PC-9 (cell line): ENCODE measurements around the gene HIVEP2. TPM values are rescaled to one million over a fixed set of nuclear protein-coding genes. Genes with fewer than 3 reads are reported as not detected.

ENCODE experiments used
- BruUV-seq: library from RNA; stranded (reverse); fragments of 400-500 nt; replicated peaks from 2 replicates; lab custom pipeline; 2021; lab: Mats Ljungman, UMichigan
- CTCF ChIA-PET: fragments of 300-600 bp; sonication (Branson Sonifier 250); formaldehyde crosslinking; loops from one replicate; lab custom pipeline; 2022; ENCODE audit warnings: antibody characterized with exemption; lab: Charles Lee
- POLR2A ChIA-PET: fragments of 300-600 bp; sonication (Branson Sonifier 250); formaldehyde crosslinking; loops from one replicate; lab custom pipeline; 2022; ENCODE audit warnings: antibody characterized with exemption; ENCODE audit not compliant: unreplicated experiment; lab: Charles Lee
- DNase-seq, 2 experiments: peaks; one replicate each; pipeline versions ENCODE4 v3.0.0 to v3.0.0-alpha.2; 2015 to 2022; ENCODE audit warnings: mixed read lengths in 1 of 2
- H2AFZ ChIP-seq: fragments of 200-600 bp; sonication (generic); 2 replicates; pipeline ENCODE4 v1.8.1; 2017; ENCODE audit warnings: antibody characterized with exemption
- H3F3A ChIP-seq: fragments of 200-600 bp; sonication (generic); 2 replicates; pipeline ENCODE4 v1.8.1; 2017; ENCODE audit warnings: antibody characterized with exemption, mild to moderate bottlenecking, low read depth; ENCODE audit not compliant: insufficient read depth
- H3K27ac ChIP-seq: fragments of 200-600 bp; sonication (generic); 2 replicates; pipeline ENCODE4 v1.6.1; 2016; ENCODE audit warnings: mixed run types
- H3K27me3 ChIP-seq: fragments of 200-600 bp; sonication (generic); 2 replicates; pipeline ENCODE4 v1.6.1; 2016; ENCODE audit warnings: low read depth, mixed run types; ENCODE audit not compliant: insufficient read depth
- H3K36me3 ChIP-seq: fragments of 200-600 bp; sonication (generic); 2 replicates; pipeline ENCODE4 v1.6.1; 2016; ENCODE audit warnings: low read depth, mixed run types
- H3K4me1 ChIP-seq: fragments of 200-600 bp; sonication (generic); replicated peaks from 2 replicates; pipeline ENCODE4 v1.6.1; 2016; ENCODE audit warnings: mixed run types; ENCODE audit not compliant: insufficient read depth
- H3K4me2 ChIP-seq: fragments of 200-600 bp; sonication (generic); 2 replicates; pipeline ENCODE4 v1.6.1; 2017; ENCODE audit warnings: mixed run types
- H3K4me3 ChIP-seq: fragments of 200-600 bp; sonication (generic); 2 replicates; pipeline ENCODE4 v1.6.1; 2016; ENCODE audit warnings: mixed run types
- H3K79me2 ChIP-seq: fragments of 200-600 bp; sonication (generic); 2 replicates; pipeline ENCODE4 v1.6.1; 2017; ENCODE audit warnings: low read depth, mixed run types
- H3K9me2 ChIP-seq: fragments of 200-600 bp; sonication (generic); 2 replicates; pipeline ENCODE4 v1.8.1; 2017; ENCODE audit warnings: mild to moderate bottlenecking; ENCODE audit not compliant: insufficient read depth
- H3K9me3 ChIP-seq: fragments of 200-600 bp; sonication (generic); 2 replicates; pipeline ENCODE4 v1.8.1; 2016; ENCODE audit warnings: low read depth; ENCODE audit not compliant: insufficient read depth
- H4K20me1 ChIP-seq: fragments of 200-600 bp; sonication (generic); 2 replicates; pipeline ENCODE4 v1.8.1; 2017; ENCODE audit not compliant: insufficient read depth
- EZH2 ChIP-seq: fragments of 200-600 bp; sonication (generic); IDR thresholded peaks from 2 replicates; pipeline ENCODE4 v1.8.0; 2017; ENCODE audit warnings: antibody characterized with exemption, low read depth
- intact Hi-C: fragments of 100-400 bp; cut with micrococcal nuclease; formaldehyde crosslinking; loops from one replicate; pipeline ENCODE4 v1.10.0; 2022; ENCODE audit not compliant: unreplicated experiment
- total RNA-seq: library from RNA; stranded (reverse); gene quantifications from 2 replicates; pipeline ENCODE4 v1.2.3, GENCODE V29; 2021
- TF ChIP-seq, protein P1 (sequence below): fragments of 200-600 bp; sonication (generic); conservative IDR thresholded peaks from 2 replicates; pipeline ENCODE4 v1.6.1; 2017; ENCODE audit warnings: mixed run types, antibody characterized with exemption, mild to moderate bottlenecking, moderate library complexity

The HIVEP2 gene
- total RNA-seq, 1 experiment from 2014 or later = 10.3 TPM

DNA sequence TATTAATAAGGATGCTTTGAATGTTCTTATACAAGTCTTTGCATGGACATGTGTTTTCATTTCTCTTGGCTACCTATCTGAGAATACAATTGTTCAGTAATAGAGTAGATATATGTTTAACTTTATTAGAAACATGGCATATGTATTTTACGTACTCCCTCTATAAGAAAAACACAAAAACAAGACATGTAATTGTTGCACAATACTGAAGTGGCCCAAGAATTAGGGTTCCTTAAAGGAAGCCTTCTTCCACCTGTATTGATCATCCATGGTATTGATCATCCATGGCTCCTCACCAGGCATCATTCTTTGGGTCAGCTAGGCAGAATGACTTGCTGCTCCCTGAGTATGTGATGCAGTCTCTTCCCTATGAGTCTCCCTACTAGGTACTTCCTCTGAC lies 20.2 kb upstream of the HIVEP2 start:
- Histone ChIP-seq H3K36me3 (no peaks in the 10 kb centered on the region), H3F3A (no peaks in the 10 kb centered on the region; the same call in 1 of the 2 replicates), H3K4me2 (no peak overlapping the region), H3K9me2 (no peaks in the 10 kb centered on the region), H3K79me2 (no peaks in the 10 kb centered on the region), H3K27ac (no peak overlapping the region), H3K9me3 (peaks cover 5% of the 10 kb centered on the region; the same call in 1 of the 2 replicates), H3K4me1 (no peaks in the 10 kb centered on the region), H3K4me3 (no peak overlapping the region), H4K20me1 (no peaks in the 10 kb centered on the region), H3K27me3 (no peaks in the 10 kb centered on the region), H2AFZ (no peak overlapping the region)
- POLR2A ChIA-PET = no interaction called here
- no peak for DNase-seq
- no TSS peak for BruUV-seq
- intact Hi-C loops = no loop called here
- CTCF ChIA-PET = no interaction called here
- TF ChIP-seq, protein P1, sequence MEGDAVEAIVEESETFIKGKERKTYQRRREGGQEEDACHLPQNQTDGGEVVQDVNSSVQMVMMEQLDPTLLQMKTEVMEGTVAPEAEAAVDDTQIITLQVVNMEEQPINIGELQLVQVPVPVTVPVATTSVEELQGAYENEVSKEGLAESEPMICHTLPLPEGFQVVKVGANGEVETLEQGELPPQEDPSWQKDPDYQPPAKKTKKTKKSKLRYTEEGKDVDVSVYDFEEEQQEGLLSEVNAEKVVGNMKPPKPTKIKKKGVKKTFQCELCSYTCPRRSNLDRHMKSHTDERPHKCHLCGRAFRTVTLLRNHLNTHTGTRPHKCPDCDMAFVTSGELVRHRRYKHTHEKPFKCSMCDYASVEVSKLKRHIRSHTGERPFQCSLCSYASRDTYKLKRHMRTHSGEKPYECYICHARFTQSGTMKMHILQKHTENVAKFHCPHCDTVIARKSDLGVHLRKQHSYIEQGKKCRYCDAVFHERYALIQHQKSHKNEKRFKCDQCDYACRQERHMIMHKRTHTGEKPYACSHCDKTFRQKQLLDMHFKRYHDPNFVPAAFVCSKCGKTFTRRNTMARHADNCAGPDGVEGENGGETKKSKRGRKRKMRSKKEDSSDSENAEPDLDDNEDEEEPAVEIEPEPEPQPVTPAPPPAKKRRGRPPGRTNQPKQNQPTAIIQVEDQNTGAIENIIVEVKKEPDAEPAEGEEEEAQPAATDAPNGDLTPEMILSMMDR = no peak
- TF ChIP-seq EZH2 = no peak

DNA sequence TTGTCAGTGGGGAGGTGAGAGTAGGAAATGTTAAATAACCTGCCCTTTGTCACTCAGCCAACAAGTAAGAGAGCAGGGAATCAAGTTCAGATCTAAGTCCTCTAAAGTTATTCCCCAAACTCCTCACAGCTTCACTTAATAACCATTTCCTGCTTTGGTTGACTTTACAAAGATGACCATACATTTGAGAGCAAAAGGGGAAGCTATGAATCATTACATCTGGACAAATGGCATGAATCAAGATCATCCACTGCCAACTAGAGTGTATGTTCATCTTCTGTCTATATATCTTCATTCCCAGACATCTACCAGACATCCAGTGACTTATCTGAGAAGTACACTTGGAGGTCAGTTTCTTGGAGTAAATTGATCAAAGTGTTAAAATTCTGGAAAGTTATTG lies 15.1 kb upstream of the HIVEP2 start:
- POLR2A ChIA-PET = no interaction called here
- no peak overlapping the region for H3K27ac ChIP-seq
- TF ChIP-seq, protein P1 = no peak
- no peak for TF ChIP-seq EZH2

DNA sequence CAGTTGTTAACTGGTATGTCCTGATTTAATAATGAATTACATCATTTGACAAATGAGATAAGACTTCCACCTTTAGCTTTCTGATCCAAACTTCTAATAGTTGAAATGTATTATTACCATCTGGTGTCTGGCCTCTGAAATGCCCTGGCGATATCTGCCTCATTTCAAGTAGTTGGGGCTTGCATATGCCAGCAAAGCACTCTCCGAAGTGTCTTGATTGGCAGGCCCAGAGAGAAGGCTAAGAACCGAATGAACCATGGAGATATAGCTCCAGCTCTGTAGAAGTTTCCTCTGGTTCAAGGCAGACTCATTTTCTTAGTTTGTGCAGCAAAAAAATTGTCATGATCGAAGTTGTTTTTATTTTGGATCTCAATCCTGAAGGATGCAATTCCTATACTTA lies 13.4 kb upstream of the HIVEP2 start:
- Histone ChIP-seq H4K20me1 (no peaks in the 10 kb centered on the region), H2AFZ (no peak overlapping the region), H3K27ac (no peak overlapping the region), H3K4me2 (no peak overlapping the region), H3K4me3 (no peak overlapping the region), H3K36me3 (no peaks in the 10 kb centered on the region), H3K27me3 (no peaks in the 10 kb centered on the region), H3K9me2 (no peaks in the 10 kb centered on the region), H3K79me2 (no peaks in the 10 kb centered on the region), H3K9me3 (no peaks in the 10 kb centered on the region), H3K4me1 (no peaks in the 10 kb centered on the region), H3F3A (no peaks in the 10 kb centered on the region; the same call in 1 of the 2 replicates)
- no peak for DNase-seq
- no TSS peak for BruUV-seq
- POLR2A ChIA-PET = no interaction called here
- CTCF ChIA-PET = interaction anchor here (0.6 kb wide), 1 partner anchor 466 kb away, joined by 4 read pairs; no protein-coding TSS in a partner anchor
- intact Hi-C loops = no loop called here
- TF ChIP-seq, protein P1 = no peak
- TF ChIP-seq EZH2 = no peak

More for the DNA sequence above, 15.1 kb upstream of the HIVEP2 start:
- no TSS peak for BruUV-seq
- no peaks in the 10 kb centered on the region for H3K9me3 ChIP-seq
- no peak overlapping the region for H2AFZ ChIP-seq
- H3K27me3 ChIP-seq = no peaks in the 10 kb centered on the region
- H4K20me1 ChIP-seq = no peaks in the 10 kb centered on the region
- no peaks in the 10 kb centered on the region for H3K36me3 ChIP-seq
- no peak overlapping the region for H3K4me3 ChIP-seq
- intact Hi-C loops = no loop called here
- H3K4me1 ChIP-seq = no peaks in the 10 kb centered on the region
- no peaks in the 10 kb centered on the region for H3K9me2 ChIP-seq
- no peak for DNase-seq
- H3K79me2 ChIP-seq = no peaks in the 10 kb centered on the region
- H3F3A ChIP-seq = no peaks in the 10 kb centered on the region; the same call in 1 of the 2 replicates
- no peak overlapping the region for H3K4me2 ChIP-seq
- CTCF ChIA-PET = no interaction called here
